Measurements from ENCODE around the gene ENPP1. TPM values are rescaled to one million over a fixed set of nuclear protein-coding genes. Genes with fewer than 3 reads are reported as not detected.

ENPP1 gene
- total and polyA plus RNA-seq, 2 donors (not counting 3 experiments of a cell fraction or from before 2014, with no cell fraction given), result 0.36 to 1.4 TPM

DNA sequence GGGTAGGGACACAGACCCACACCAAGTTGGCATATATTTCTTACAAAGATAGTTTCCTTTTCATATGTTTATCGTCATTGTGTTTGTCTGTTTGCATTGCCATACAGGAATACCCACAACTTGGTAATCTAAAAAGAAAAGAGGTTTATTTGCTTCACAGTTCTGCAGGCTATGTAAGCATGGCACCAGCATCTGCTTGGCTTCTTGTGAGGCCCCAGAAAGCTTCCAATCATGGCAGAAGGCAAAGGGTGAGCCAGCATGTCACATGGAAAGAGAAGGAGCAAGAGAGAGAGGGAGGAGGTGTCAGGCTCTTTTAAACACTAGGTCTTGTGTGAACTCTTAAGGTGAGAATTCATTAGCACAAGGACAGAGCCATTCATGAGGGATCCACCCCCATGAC is 90.9 kb downstream of the ENPP1 start:
- intact Hi-C loops (cut with micrococcal nuclease) (no loop called here), dilution Hi-C loops (cut with MboI; ENCODE audit: extremely low pct_ligation_motif_present, low sequenced_read_pairs) (no loop called here)
- Histone ChIP-seq H3K27ac (ENCODE audit: insufficient read depth, low read depth, low read length) (no peak overlapping the region), H4K20me1 (replicated peaks; ENCODE audit: control insufficient read depth, extremely low read depth, insufficient read depth, low read length) (no peaks in the 10 kb centered on the region), H3K4me2 (ENCODE audit: insufficient read depth, low read length) (no peak overlapping the region), H3K4me3 (replicated peaks in 1 of 3; ENCODE audit: insufficient read depth in 1 of 3, low read depth in 1 of 3, low read length in 3 of 3) (no peak overlapping the region), H3K9ac (replicated peaks; ENCODE audit: extremely low read depth, insufficient read depth, low read length) (no peak overlapping the region), H3K4me1 (ENCODE audit: control insufficient read depth, extremely low read depth, insufficient read depth, low read length) (no peaks in the 10 kb centered on the region), H3K36me3 (ENCODE audit: control insufficient read depth in 2 of 2, extremely low read depth in 1 of 2, insufficient read depth in 2 of 2, low read length in 2 of 2) (no peaks in the 10 kb centered on the region), H3K9me1 (replicated peaks; ENCODE audit: control insufficient read depth, extremely low read depth, insufficient read depth, low read length) (no peaks in the 10 kb centered on the region), H2AFZ (ENCODE audit: low read depth, low read length) (no peak overlapping the region), H3K79me2 (ENCODE audit: control insufficient read depth, insufficient read depth, low read length) (no peaks in the 10 kb centered on the region), H3K9me3 (replicated peaks; ENCODE audit: control insufficient read depth, insufficient read depth, low read length) (no peaks in the 10 kb centered on the region), H3K27me3 (ENCODE audit: control insufficient read depth in 2 of 2, insufficient read depth in 2 of 2, low read length in 2 of 2) (peaks cover 0 to 3% of the 10 kb centered on the region in 2 experiments)
- FAIRE-seq, result no peak
- no TSS peak for BruUV-seq (replicated peaks)
- POLR2A ChIA-PET, result no interaction called here
- CTCF ChIA-PET, result no interaction called here
- DNase-seq (ENCODE audit: low read depth, low spot score), result no peak
- TF ChIP-seq GATA2 (IDR thresholded peaks at IDR 0.05; ENCODE audit: insufficient read depth, insufficient read length, low read depth, low read length), result no peak
- TF ChIP-seq, protein P1, sequence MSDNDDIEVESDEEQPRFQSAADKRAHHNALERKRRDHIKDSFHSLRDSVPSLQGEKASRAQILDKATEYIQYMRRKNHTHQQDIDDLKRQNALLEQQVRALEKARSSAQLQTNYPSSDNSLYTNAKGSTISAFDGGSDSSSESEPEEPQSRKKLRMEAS (IDR thresholded peaks at IDR 0.05; ENCODE audit: insufficient read depth, insufficient read length), result no peak
- no peak for TF ChIP-seq JUN (IDR thresholded peaks at IDR 0.05; ENCODE audit: borderline replicate concordance, insufficient read depth, insufficient read length, low read depth)
- TF ChIP-seq POLR2AphosphoS5 (IDR thresholded peaks at IDR 0.05; ENCODE audit: insufficient read depth, low read depth, low read length), result no peak
- TF ChIP-seq, protein P2, sequence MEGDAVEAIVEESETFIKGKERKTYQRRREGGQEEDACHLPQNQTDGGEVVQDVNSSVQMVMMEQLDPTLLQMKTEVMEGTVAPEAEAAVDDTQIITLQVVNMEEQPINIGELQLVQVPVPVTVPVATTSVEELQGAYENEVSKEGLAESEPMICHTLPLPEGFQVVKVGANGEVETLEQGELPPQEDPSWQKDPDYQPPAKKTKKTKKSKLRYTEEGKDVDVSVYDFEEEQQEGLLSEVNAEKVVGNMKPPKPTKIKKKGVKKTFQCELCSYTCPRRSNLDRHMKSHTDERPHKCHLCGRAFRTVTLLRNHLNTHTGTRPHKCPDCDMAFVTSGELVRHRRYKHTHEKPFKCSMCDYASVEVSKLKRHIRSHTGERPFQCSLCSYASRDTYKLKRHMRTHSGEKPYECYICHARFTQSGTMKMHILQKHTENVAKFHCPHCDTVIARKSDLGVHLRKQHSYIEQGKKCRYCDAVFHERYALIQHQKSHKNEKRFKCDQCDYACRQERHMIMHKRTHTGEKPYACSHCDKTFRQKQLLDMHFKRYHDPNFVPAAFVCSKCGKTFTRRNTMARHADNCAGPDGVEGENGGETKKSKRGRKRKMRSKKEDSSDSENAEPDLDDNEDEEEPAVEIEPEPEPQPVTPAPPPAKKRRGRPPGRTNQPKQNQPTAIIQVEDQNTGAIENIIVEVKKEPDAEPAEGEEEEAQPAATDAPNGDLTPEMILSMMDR (IDR thresholded peaks at IDR 0.05; ENCODE audit: extremely low read depth in 1 of 2, insufficient read depth in 1 of 2, low read depth in 1 of 2, low read length in 2 of 2), result no peak
- TF ChIP-seq FOS (IDR thresholded peaks at IDR 0.05; ENCODE audit: borderline replicate concordance, insufficient read depth, low read length), result no peak
- no peak for TF ChIP-seq MYC (IDR thresholded peaks at IDR 0.05; ENCODE audit: low read depth, low read length)
- no peak for TF ChIP-seq EZH2 (IDR thresholded peaks at IDR 0.05; ENCODE audit: borderline replicate concordance, low read depth, low read length, severe bottlenecking)
- no peak for TF ChIP-seq POLR2A (IDR thresholded peaks at IDR 0.05; ENCODE audit: low read depth, low read length)
